Stimulated activated CD8-positive, alpha-beta memory T cell treated with anti-CD3 and anti-CD28 coated beads, Interleukin-4, amount 100 ng/mL, for 24 hours (primary cell): Measurements from ENCODE around the gene ZC3H18.

Source experiments
- DNase-seq: peaks from one replicate; pipeline ENCODE4 v3.0.0-alpha.2; 2020; ENCODE audit warnings: low read depth

Gene ZC3H18

GRCh38 chr16:88584676-88585075 is 14.5 kb downstream of the ZC3H18 start:
- no peak for DNase-seq

GRCh38 chr16:88585269-88585668 is 15.1 kb downstream of the ZC3H18 start:
- no peak for DNase-seq

GRCh38 chr16:88585927-88586581 is 15.9 kb downstream of the ZC3H18 start:
- no peak for DNase-seq

- DNase-seq = no peak
Measured at GRCh38 chr16:88588148-88588547, 17.9 kb downstream of the ZC3H18 start.

GRCh38 chr16:88588754-88589153 is 18.6 kb downstream of the ZC3H18 start:
- DNase-seq = no peak

GRCh38 chr16:88589441-88589840 is 19.2 kb downstream of the ZC3H18 start:
- no peak for DNase-seq

GRCh38 chr16:88591577-88592021 is 21.4 kb downstream of the ZC3H18 start:
- DNase-seq = peak; percentile 15

- DNase-seq = no peak
Measured at GRCh38 chr16:88593061-88593460, 22.9 kb downstream of the ZC3H18 start.

- no peak for DNase-seq
Measured at GRCh38 chr16:88593489-88593888, 23.3 kb downstream of the ZC3H18 start.

- DNase-seq = no peak
Measured at GRCh38 chr16:88593910-88594309, 23.7 kb downstream of the ZC3H18 start.

GRCh38 chr16:88595101-88595500 is 24.9 kb downstream of the ZC3H18 start:
- no peak for DNase-seq

GRCh38 chr16:88595921-88596320 is 25.7 kb downstream of the ZC3H18 start:
- DNase-seq = no peak

- DNase-seq = no peak
Measured at GRCh38 chr16:88596483-88596882, 26.3 kb downstream of the ZC3H18 start.

GRCh38 chr16:88597856-88598491 is 27.8 kb downstream of the ZC3H18 start:
- no peak for DNase-seq

GRCh38 chr16:88599092-88599733 is 29.0 kb downstream of the ZC3H18 start:
- no peak for DNase-seq

GRCh38 chr16:88599825-88600538 is 29.8 kb downstream of the ZC3H18 start:
- DNase-seq = no peak

GRCh38 chr16:88600539-88600896 is 30.3 kb downstream of the ZC3H18 start:
- DNase-seq = no peak

- no peak for DNase-seq
Measured at GRCh38 chr16:88601313-88602036, 31.3 kb downstream of the ZC3H18 start.

GRCh38 chr16:88602091-88602490 is 31.9 kb downstream of the ZC3H18 start:
- DNase-seq = no peak

GRCh38 chr16:88605186-88606147 is 35.3 kb downstream of the ZC3H18 start:
- DNase-seq = no peak
